Esophagus mucosa (tissue), 1 donor: ENCODE data around the gene CLEC2D. TPM values are rescaled to one million over a fixed set of nuclear protein-coding genes. Genes with fewer than 3 reads are reported as not detected.
"Not testable (repeated sequence)": the region's sequence is repeated elsewhere in the genome, so short reads cannot be mapped to it uniquely, and the experiment has no call there.

Experiments
- ATAC-seq: fragments of 200-7000 bp; cut with Tn5 transposase; one replicate; pipeline ENCODE4 v1.9.1; 2020
- total RNA-seq: library from RNA; stranded (reverse); gene quantifications from one replicate; pipeline ENCODE4 v1.2.4, GENCODE V29; 2023
- donor health status: DM: yes; HTN: yes; CAD: no.

The CLEC2D gene
- total RNA-seq, 1 donor from 2014 or later, result 3.7 TPM

- ATAC-seq, result no peak
Observed at GRCh38 chr12:9700606-9700956, 31.1 kb downstream of the CLEC2D start.

GRCh38 chr12:9701380-9702154 lies 32.1 kb downstream of the CLEC2D start:
- ATAC-seq, result no peak

GRCh38 chr12:9702255-9702654 lies 32.7 kb downstream of the CLEC2D start:
- peak; percentile 26 for ATAC-seq

- ATAC-seq, result not testable (repeated sequence)
Observed at GRCh38 chr12:9704561-9704960, 35.0 kb downstream of the CLEC2D start.

- ATAC-seq, result no peak
Observed at GRCh38 chr12:9706086-9706685, 36.7 kb downstream of the CLEC2D start.

GRCh38 chr12:9707356-9707755 lies 37.8 kb downstream of the CLEC2D start:
- no peak for ATAC-seq

DNA sequence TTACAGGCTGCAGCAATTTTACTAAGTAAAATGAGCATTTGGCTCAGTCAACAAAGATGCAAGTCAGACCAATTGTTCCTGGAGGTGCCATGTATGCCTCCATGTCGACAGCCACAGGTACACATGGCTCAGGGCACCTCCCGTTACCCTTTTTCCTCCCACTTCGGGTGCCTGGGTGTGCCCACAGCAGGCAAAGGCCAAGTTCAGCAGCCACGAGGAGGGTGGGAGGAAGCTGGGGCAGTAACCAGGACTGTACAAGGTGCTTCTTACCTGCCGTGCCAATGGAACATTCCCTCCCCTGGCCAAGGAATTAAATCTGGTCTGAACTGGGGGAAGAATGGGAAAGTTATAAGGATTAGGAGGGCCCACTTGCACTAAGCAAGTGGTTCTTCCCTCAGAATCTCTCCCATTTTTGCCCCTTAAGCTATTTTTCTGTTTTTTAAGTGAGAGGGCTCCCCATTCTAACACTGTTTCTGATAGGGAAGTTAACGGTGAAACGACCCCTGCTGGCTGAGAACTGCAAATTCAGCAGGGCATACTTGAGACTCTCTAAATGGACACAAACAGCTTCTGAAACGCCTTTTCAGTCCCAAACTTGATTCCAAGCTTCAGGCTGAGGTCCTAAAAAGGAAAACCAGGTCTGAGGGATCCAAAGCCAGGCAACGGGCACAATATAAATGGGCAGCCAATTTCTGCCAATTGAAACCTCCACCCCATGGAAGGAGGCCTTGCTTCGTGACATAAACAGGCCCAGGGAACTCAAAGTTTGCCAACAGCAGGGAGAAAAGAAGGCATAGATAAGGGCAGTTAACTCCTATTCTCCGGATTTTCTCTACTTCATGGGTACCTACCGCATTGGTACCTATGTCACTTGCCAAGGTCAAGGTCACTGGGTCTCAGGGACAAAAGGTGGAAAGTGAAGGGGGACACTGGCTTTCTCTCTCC lies 38.6 kb downstream of the CLEC2D start:
- peak; percentile 52 for ATAC-seq

DNA sequence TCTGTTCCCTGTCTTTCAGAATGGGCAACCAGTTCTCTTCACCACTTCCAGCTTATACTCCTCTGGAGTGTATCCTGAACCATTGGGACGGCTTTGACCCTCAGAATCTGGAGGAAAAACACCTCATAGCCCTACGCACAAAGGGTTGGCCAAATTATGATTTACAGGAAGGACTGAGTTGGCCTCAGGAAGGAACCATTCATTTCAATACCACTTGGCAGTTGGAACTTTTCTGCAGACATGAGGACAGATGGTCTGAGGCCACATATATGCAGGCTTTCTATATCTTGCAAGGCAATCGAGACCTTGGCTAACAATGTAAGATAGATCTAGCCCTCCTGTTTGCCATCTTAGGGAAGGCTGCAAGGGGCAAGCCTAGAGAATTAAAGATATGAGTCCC lies 39.3 kb downstream of the CLEC2D start:
- ATAC-seq, result no peak

DNA sequence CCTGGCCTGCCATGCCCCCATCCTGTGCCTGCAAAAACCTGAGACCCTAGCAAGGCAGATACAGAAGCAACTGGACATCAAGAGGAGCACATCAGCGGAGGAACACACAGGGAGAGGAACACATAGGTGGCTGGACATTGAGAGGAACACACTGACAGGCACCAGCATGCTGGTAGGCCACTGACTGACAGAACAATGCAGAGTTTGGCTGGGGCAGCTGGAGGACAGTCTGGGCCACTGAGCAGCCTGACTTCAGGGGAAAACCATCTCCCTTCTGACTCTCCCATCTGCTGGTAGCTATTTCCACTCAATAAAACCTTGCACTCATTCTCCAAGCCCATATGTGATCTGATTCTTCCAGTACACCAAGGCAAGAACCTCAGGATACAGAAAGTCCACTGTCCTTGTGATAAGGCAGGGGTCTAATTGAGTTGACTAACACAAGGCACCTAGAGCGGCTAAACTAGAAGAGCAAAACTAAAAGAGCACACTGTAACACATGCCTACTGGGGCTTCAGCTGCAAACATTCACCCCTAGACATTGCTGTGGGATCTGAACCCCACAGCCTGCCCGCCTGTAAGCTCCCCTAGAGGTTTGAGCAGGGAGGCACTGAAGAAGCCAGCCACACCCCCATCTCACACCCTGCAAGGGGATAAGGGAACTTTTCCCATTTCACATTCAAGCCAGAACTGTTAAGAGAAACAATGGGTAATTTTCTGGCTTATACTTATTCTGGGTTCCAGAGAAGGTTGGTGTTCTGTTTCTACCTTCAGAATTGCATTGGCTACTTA lies 41.3 kb downstream of the CLEC2D start:
- no peak for ATAC-seq

- ATAC-seq, result no peak
Observed at GRCh38 chr12:9711664-9712063, 42.2 kb downstream of the CLEC2D start.

- not testable (repeated sequence) for ATAC-seq
Observed at GRCh38 chr12:9713032-9713558, 43.6 kb downstream of the CLEC2D start.

GRCh38 chr12:9717070-9717925 lies 47.8 kb downstream of the CLEC2D start:
- no peak for ATAC-seq

DNA sequence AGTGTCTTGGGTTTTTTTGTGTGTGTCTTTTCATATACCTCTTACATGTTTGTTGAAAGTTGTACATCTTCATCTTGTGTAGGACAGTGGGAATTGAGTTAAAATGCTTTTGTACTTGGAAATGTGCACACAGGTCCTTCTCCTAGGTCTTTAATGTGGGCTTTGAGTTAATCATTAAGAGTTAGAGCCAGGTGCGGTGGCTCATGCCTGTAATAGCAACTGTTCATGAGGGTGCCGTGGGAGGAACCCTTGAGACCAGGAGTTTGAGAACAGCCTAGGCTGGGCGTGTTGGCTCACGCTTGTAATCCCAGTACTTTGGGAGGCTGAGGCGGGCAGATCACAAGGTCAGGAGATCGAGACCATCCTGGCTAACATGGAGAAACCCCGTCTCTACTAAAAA lies 49.5 kb downstream of the CLEC2D start:
- no peak for ATAC-seq

DNA sequence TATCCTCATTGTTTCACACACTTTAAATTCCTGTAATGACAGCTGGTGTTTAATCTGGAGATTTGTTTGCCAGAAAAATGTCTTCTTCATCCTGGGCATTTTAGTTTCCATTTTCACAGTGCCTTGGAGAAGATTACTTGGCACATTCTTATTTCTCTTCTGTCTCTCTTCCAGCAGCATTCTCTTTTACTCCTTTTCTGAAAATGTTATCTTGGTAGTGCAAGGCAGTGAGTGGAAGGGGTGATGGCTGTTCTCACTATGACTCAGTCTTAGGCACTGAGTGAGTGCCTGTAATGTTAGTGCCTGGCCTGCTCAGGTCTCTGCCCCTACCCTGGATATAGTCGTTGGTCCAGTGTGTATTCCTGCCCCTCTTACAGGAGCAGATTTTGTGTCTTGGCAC lies 50.3 kb downstream of the CLEC2D start:
- no peak for ATAC-seq

- ATAC-seq, result peak; percentile 26
Observed at GRCh38 chr12:9721394-9722092, 52.0 kb downstream of the CLEC2D start.

DNA sequence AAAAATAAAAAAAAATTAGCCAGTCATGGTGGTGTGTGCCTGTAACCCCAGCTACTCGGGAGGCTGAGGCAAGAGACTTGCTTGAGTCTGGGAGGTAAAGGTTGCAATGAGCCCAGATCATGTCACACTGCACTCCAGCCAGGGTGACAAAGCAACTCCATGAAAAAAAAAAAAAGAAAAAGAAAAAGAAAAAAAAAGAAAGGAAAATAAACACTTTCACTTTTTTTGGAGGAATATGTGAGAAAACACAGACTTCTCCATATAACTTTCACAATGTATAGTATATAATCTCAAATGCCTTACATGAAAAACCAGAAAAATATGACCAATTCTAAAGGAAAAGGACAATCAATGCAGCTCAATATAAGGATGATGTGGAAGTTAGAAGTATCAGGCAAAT lies 54.5 kb downstream of the CLEC2D start:
- no peak for ATAC-seq

DNA sequence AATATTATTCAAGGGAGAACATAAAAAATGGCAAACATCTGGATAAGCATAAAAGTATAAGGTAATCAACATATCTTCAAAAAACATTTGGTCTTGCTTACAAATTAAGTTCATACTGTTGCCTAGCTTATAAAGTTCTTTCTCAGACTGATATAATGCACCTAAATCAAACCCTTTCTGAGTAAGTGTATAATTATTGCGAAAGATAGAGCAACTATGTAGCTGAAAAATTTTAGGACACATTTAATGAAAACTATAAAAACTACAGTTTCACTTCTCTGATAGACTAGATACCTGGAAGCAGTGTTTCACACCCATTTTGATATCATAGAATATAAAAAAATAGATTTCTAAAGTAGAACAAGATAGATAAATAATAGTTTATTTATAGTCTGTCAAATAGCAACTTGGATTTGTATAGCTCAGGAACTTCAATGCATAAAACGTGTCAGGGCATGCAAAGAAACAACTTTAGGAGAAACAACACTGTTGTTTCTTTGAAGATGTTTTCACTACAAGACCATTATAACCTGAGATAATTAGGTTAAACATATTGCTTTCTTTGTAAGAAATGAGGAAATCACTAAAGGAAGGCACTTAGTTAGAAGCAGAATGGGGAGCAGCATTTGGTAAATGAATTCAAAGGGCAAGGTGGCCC lies 55.8 kb downstream of the CLEC2D start:
- no peak for ATAC-seq

GRCh38 chr12:9727813-9728212 lies 58.3 kb downstream of the CLEC2D start:
- no peak for ATAC-seq

DNA sequence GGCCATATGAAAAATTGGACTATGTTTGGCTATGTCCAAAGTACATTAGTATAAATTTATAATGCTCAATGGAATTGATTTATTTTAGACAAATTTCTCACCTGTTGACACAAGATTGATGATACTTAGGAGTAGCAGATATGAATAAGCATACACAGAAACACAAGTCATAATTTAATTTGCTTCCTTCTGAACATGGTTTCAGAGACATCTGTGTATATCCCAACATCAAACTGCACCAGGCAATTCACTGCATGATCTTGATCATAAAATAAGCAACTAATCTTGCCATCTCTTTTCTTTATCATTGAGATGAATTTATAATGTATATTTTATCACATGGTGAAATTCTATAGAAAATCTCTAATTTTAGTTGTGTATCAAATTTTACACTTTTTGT lies 59.6 kb downstream of the CLEC2D start:
- ATAC-seq, result no peak

DNA sequence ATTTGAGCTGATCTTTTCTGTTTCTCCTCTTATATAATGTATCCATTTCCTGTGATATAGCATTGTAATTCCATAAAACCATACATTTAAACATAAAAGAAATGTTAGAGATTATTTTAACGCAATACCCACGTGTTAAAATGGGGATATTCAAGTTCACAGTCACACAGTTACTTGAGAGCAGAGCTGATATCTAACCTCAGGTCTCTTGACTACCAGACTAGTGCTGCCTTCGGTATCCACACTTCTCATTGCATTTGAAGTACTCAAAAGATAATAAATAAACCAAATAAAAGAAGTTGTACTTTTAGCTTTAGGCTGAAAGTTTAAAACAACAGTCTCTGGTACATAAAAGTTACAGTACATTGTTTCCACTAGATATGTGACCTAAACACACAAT lies 60.5 kb downstream of the CLEC2D start:
- ATAC-seq, result no peak
